ENCODE measurements around the gene FBXO11.
A peak's percentile ranks its signal among the peaks of the same experiment; 100 is the strongest.
"Not testable (repeated sequence)": the region's sequence is repeated elsewhere in the genome, so short reads cannot be mapped to it uniquely, and the experiment has no call there.

FBXO11 gene

GRCh38 chr2:47900857-47901256 is 5.4 kb downstream of the FBXO11 start:
- DNase-seq: no peak
- Histone ChIP-seq H3K4me3 (ENCODE audit: low read length) (no peak overlapping the region), H3K9ac (ENCODE audit: low read length) (no peak overlapping the region), H3K27me3 (replicated peaks; ENCODE audit: insufficient read depth, low read length) (no peaks in the 10 kb centered on the region), H3K36me3 (replicated peaks; ENCODE audit: insufficient read depth, low read length) (no peaks in the 10 kb centered on the region; the same call in 1 of the 2 replicates), H3F3A (ENCODE audit: insufficient read depth, low read length) (0 out of 2 replicates have a peak, but pooled peaks cover 2% of the 10 kb centered on the region), H3K27ac (ENCODE audit: low read length) (no peak overlapping the region), H3K9me2 (replicated peaks; ENCODE audit: insufficient read depth, low read length) (no peaks in the 10 kb centered on the region), H2AFZ (ENCODE audit: low read length) (no peak overlapping the region), H3K79me2 (ENCODE audit: low read length) (peaks cover 95% of the 10 kb centered on the region), H3K9me3 (replicated peaks; ENCODE audit: insufficient read depth, low read length) (no peaks in the 10 kb centered on the region), H4K20me1 (ENCODE audit: insufficient read depth, low read length) (peaks cover 12% of the 10 kb centered on the region), H3K4me1 (ENCODE audit: low read length) (peaks cover 19% of the 10 kb centered on the region), H3K4me2 (ENCODE audit: low read depth, low read length) (no peak overlapping the region)
- no peak for TF ChIP-seq EZH2 (optimal IDR thresholded peaks at IDR 0.05; ENCODE audit: low read depth, low read length)

GRCh38 chr2:47899915-47900816 is 6.1 kb downstream of the FBXO11 start:
- no peak overlapping the region for H3K4me3 ChIP-seq (ENCODE audit: low read length)
- peaks cover 14% of the 10 kb centered on the region for H4K20me1 ChIP-seq (ENCODE audit: insufficient read depth, low read length)
- no peaks in the 10 kb centered on the region for H3K9me2 ChIP-seq (replicated peaks; ENCODE audit: insufficient read depth, low read length)
- no peaks in the 10 kb centered on the region for H3K27me3 ChIP-seq (replicated peaks; ENCODE audit: insufficient read depth, low read length)
- no peak overlapping the region for H3K27ac ChIP-seq (ENCODE audit: low read length)
- no peak overlapping the region for H3K9ac ChIP-seq (ENCODE audit: low read length)
- no peak for DNase-seq
- H3K4me2 ChIP-seq (ENCODE audit: low read depth, low read length): no peak overlapping the region
- no peak overlapping the region for H2AFZ ChIP-seq (ENCODE audit: low read length)
- TF ChIP-seq CTCF (IDR thresholded peaks at IDR 0.05; ENCODE audit: low read length) (no peak), EZH2 (optimal IDR thresholded peaks at IDR 0.05; ENCODE audit: low read depth, low read length) (no peak), EZH2phosphoT487 (IDR thresholded peaks at IDR 0.05; ENCODE audit: low read length) (no peak)
- no peaks in the 10 kb centered on the region; the same call in 1 of the 2 replicates for H3K36me3 ChIP-seq (replicated peaks; ENCODE audit: insufficient read depth, low read length)
- no peaks in the 10 kb centered on the region for H3K9me3 ChIP-seq (replicated peaks; ENCODE audit: insufficient read depth, low read length)
- no peaks in the 10 kb centered on the region for H3F3A ChIP-seq (ENCODE audit: insufficient read depth, low read length)
- H3K79me2 ChIP-seq (ENCODE audit: low read length): peaks cover 97% of the 10 kb centered on the region
- H3K4me1 ChIP-seq (ENCODE audit: low read length): peaks cover 19% of the 10 kb centered on the region

- Histone ChIP-seq H3K79me2 (ENCODE audit: low read length) (peaks cover 97% of the 10 kb centered on the region), H2AFZ (ENCODE audit: low read length) (no peak overlapping the region), H3K36me3 (replicated peaks; ENCODE audit: insufficient read depth, low read length) (no peaks in the 10 kb centered on the region; the same call in 1 of the 2 replicates), H3K4me3 (ENCODE audit: low read length) (peak overlapping the region; percentile 10; the same call in 1 of the 2 replicates), H3K27me3 (replicated peaks; ENCODE audit: insufficient read depth, low read length) (no peaks in the 10 kb centered on the region), H3K9me2 (replicated peaks; ENCODE audit: insufficient read depth, low read length) (no peaks in the 10 kb centered on the region), H3K4me2 (ENCODE audit: low read depth, low read length) (peak overlapping the region; percentile 57), H3K27ac (ENCODE audit: low read length) (peak overlapping the region; percentile 21; the same call in 1 of the 2 replicates), H4K20me1 (ENCODE audit: insufficient read depth, low read length) (peaks cover 28% of the 10 kb centered on the region), H3K9me3 (replicated peaks; ENCODE audit: insufficient read depth, low read length) (no peaks in the 10 kb centered on the region), H3F3A (ENCODE audit: insufficient read depth, low read length) (no peaks in the 10 kb centered on the region), H3K4me1 (ENCODE audit: low read length) (peaks cover 19% of the 10 kb centered on the region), H3K9ac (ENCODE audit: low read length) (no peak overlapping the region; the same call in 1 of the 2 replicates)
- DNase-seq: no peak
- no peak for TF ChIP-seq CTCF (IDR thresholded peaks at IDR 0.05; ENCODE audit: low read length)
- TF ChIP-seq EZH2 (optimal IDR thresholded peaks at IDR 0.05; ENCODE audit: low read depth, low read length): no peak
- no peak for TF ChIP-seq EZH2phosphoT487 (IDR thresholded peaks at IDR 0.05; ENCODE audit: low read length)
Measured at GRCh38 chr2:47897883-47898731, 8.2 kb downstream of the FBXO11 start.

GRCh38 chr2:47897191-47897882 is 9.0 kb downstream of the FBXO11 start:
- H3K27ac ChIP-seq (ENCODE audit: low read length): peak overlapping the region; percentile 21; the same call in 1 of the 2 replicates
- not testable (repeated sequence) for H2AFZ ChIP-seq (ENCODE audit: low read length); H3K4me3 ChIP-seq (ENCODE audit: low read length); DNase-seq; H3K9me2 ChIP-seq (replicated peaks; ENCODE audit: insufficient read depth, low read length); H3K9me3 ChIP-seq (replicated peaks; ENCODE audit: insufficient read depth, low read length); H3K27me3 ChIP-seq (replicated peaks; ENCODE audit: insufficient read depth, low read length); H3K36me3 ChIP-seq (replicated peaks; ENCODE audit: insufficient read depth, low read length); H3F3A ChIP-seq (ENCODE audit: insufficient read depth, low read length); H3K9ac ChIP-seq (ENCODE audit: low read length)
- peaks cover 97% of the 10 kb centered on the region for H3K79me2 ChIP-seq (ENCODE audit: low read length)
- H4K20me1 ChIP-seq (ENCODE audit: insufficient read depth, low read length): peaks cover 31% of the 10 kb centered on the region
- peak overlapping the region; percentile 57; the same call in 1 of the 2 replicates for H3K4me2 ChIP-seq (ENCODE audit: low read depth, low read length)
- H3K4me1 ChIP-seq (ENCODE audit: low read length): peaks cover 19% of the 10 kb centered on the region
